Smooth muscle cell (in vitro differentiated cells): ENCODE measurements around the gene DSEL. TPM values are rescaled to one million over a fixed set of nuclear protein-coding genes. Genes with fewer than 3 reads are reported as not detected.

Source experiments
- DNase-seq: peaks from one replicate; lab custom pipeline; 2025; ENCODE audit not compliant: unreplicated experiment; lab: John Stamatoyannopoulos, UW
- H2AFZ ChIP-seq: fragments of 200-600 bp; sonication (generic); 2 replicates; pipeline ENCODE4 v1.6.0; 2016; ENCODE audit warnings: antibody characterized with exemption, low read depth, mild to moderate bottlenecking
- H3F3A ChIP-seq: fragments of 200-600 bp; sonication (generic); 2 replicates; pipeline ENCODE4 v1.6.0; 2017; ENCODE audit warnings: antibody characterized with exemption, low read depth
- H3K27ac ChIP-seq: fragments of 200-600 bp; sonication (generic); 2 replicates; pipeline ENCODE4 v1.5.1; 2016; ENCODE audit warnings: low read depth, mild to moderate bottlenecking
- H3K27me3 ChIP-seq: fragments of 200-600 bp; sonication (generic); 2 replicates; pipeline ENCODE4 v1.6.1; 2016; ENCODE audit warnings: low read depth, mild to moderate bottlenecking
- H3K36me3 ChIP-seq: fragments of 200-600 bp; sonication (generic); 2 replicates; pipeline ENCODE4 v1.5.1; 2016; ENCODE audit warnings: low read depth
- H3K4me1 ChIP-seq: fragments of 200-600 bp; sonication (generic); 2 replicates; pipeline ENCODE4 v1.5.1; 2016; ENCODE audit warnings: low read depth
- H3K4me2 ChIP-seq: fragments of 200-600 bp; sonication (generic); 2 replicates; pipeline ENCODE4 v1.6.0; 2016; ENCODE audit warnings: mild to moderate bottlenecking
- H3K4me3 ChIP-seq: fragments of 200-600 bp; sonication (generic); 2 replicates; pipeline ENCODE4 v1.5.1; 2016; ENCODE audit warnings: mild to moderate bottlenecking
- H3K79me2 ChIP-seq: fragments of 200-600 bp; sonication (generic); 2 replicates; pipeline ENCODE4 v1.6.0; 2016; ENCODE audit warnings: low read depth, mild to moderate bottlenecking
- H3K9ac ChIP-seq: fragments of 200-600 bp; sonication (generic); 2 replicates; pipeline ENCODE4 v1.6.0; 2016; ENCODE audit warnings: low read depth
- H3K9me3 ChIP-seq: fragments of 200-600 bp; sonication (generic); replicated peaks from 2 replicates; pipeline ENCODE4 v1.5.1; 2016; ENCODE audit warnings: low read depth
- H4K20me1 ChIP-seq: fragments of 200-600 bp; sonication (generic); 2 replicates; pipeline ENCODE4 v1.6.0; 2016; ENCODE audit warnings: low read depth
- CTCF ChIP-seq: fragments of 200-600 bp; sonication (generic); IDR thresholded peaks from 2 replicates; pipeline ENCODE4 v1.5.1; 2017; ENCODE audit warnings: borderline replicate concordance, mild to moderate bottlenecking, antibody characterized with exemption; ENCODE audit not compliant: insufficient read depth, poor library complexity, severe bottlenecking
- WGBS: methylation state at CpG from one replicate; pipeline ENCODE4 v1.1.7; 2016; ENCODE audit warnings: low lambda C conversion rate; 5-methylcytosine and 5-hydroxymethylcytosine counted together
- polyA plus RNA-seq: library from polyadenylated mRNA; unstranded; fragments of >200 nt; fragmentation: Nextera tagmentation; extraction: Ambion mirVana; gene quantifications from 2 replicates; pipeline ENCODE4 v1.2.1, GENCODE V29; 2016
- total RNA-seq: library from RNA; depleted of rRNA; stranded (reverse); fragments of >200 nt; gene quantifications from 2 replicates; pipeline ENCODE4 v1.2.3, GENCODE V29; 2014

The DSEL gene
- total and polyA plus RNA-seq, 2 experiments from 2014 or later = 4.3 to 14.0 TPM

- WGBS = 92% methylated on average over 3 of the region's 3 CpGs
These were observed 15.9 kb downstream of the DSEL start for GRCh38 chr18:67500522-67501205.

GRCh38 chr18:67496469-67496868, 20.1 kb downstream of the DSEL start:
- TF ChIP-seq CTCF = no peak
- H3K9ac ChIP-seq = no peak overlapping the region
- no peak for DNase-seq
- no peaks in the 10 kb centered on the region for H3K36me3 ChIP-seq
- no peak overlapping the region for H3K27ac ChIP-seq
- no peaks in the 10 kb centered on the region for H3K4me1 ChIP-seq
- 39% methylated on average over 4 of the region's 4 CpGs for WGBS
- no peaks in the 10 kb centered on the region for H3K27me3 ChIP-seq
- H3K4me3 ChIP-seq = no peak overlapping the region
- peak overlapping the region; percentile 51 for H2AFZ ChIP-seq
- H3K79me2 ChIP-seq = no peaks in the 10 kb centered on the region
- peak overlapping the region; percentile 14 for H3K4me2 ChIP-seq
- H3K9me3 ChIP-seq = no peaks in the 10 kb centered on the region
- no peaks in the 10 kb centered on the region for H4K20me1 ChIP-seq
- no peaks in the 10 kb centered on the region for H3F3A ChIP-seq

More at GRCh38 chr18:67500522-67501205, 15.9 kb downstream of the DSEL start:
- Histone ChIP-seq H3K9me3 (no peaks in the 10 kb centered on the region), H3K4me1 (no peaks in the 10 kb centered on the region), H3F3A (no peaks in the 10 kb centered on the region), H3K36me3 (no peaks in the 10 kb centered on the region), H3K27me3 (no peaks in the 10 kb centered on the region), H3K4me2 (no peak overlapping the region), H3K4me3 (no peak overlapping the region), H3K79me2 (no peaks in the 10 kb centered on the region), H3K27ac (no peak overlapping the region), H2AFZ (no peak overlapping the region), H3K9ac (no peak overlapping the region), H4K20me1 (no peaks in the 10 kb centered on the region)
- DNase-seq = no peak
- TF ChIP-seq CTCF = no peak

GRCh38 chr18:67486534-67486933, 30.0 kb downstream of the DSEL start:
- no peaks in the 10 kb centered on the region for H3K79me2 ChIP-seq
- TF ChIP-seq CTCF = no peak
- H2AFZ ChIP-seq = no peak overlapping the region
- H3K9ac ChIP-seq = no peak overlapping the region
- H3K9me3 ChIP-seq = no peaks in the 10 kb centered on the region
- H3K27ac ChIP-seq = no peak overlapping the region
- no peak overlapping the region for H3K4me2 ChIP-seq
- H3F3A ChIP-seq = no peaks in the 10 kb centered on the region
- no peaks in the 10 kb centered on the region for H4K20me1 ChIP-seq
- H3K36me3 ChIP-seq = no peaks in the 10 kb centered on the region
- H3K27me3 ChIP-seq = no peaks in the 10 kb centered on the region
- H3K4me1 ChIP-seq = peaks cover 5% of the 10 kb centered on the region
- DNase-seq = no peak
- no peak overlapping the region for H3K4me3 ChIP-seq

GRCh38 chr18:67485655-67486054, 30.9 kb downstream of the DSEL start:
- H3K79me2 ChIP-seq = no peaks in the 10 kb centered on the region
- no peak for TF ChIP-seq CTCF
- no peak overlapping the region for H3K9ac ChIP-seq
- H3K4me2 ChIP-seq = no peak overlapping the region
- no peak overlapping the region for H2AFZ ChIP-seq
- H3K4me3 ChIP-seq = no peak overlapping the region
- no peak overlapping the region for H3K27ac ChIP-seq
- H3F3A ChIP-seq = no peaks in the 10 kb centered on the region
- H4K20me1 ChIP-seq = no peaks in the 10 kb centered on the region
- H3K36me3 ChIP-seq = no peaks in the 10 kb centered on the region
- no peak for DNase-seq
- no peaks in the 10 kb centered on the region for H3K9me3 ChIP-seq
- H3K27me3 ChIP-seq = no peaks in the 10 kb centered on the region
- H3K4me1 ChIP-seq = peaks cover 5% of the 10 kb centered on the region
- WGBS = 72% methylated on average over 3 of the region's 3 CpGs
